Measurements from ENCODE around the gene FPR2. TPM values are rescaled to one million over a fixed set of nuclear protein-coding genes. Genes with fewer than 3 reads are reported as not detected.

FPR2 gene
- total RNA-seq, 4 donors from 2014 or later, result 0.26 to 1.00 TPM; not detected in 2

- no peak overlapping the region for H3K27ac ChIP-seq
- no peak for ATAC-seq
- H3K27me3 ChIP-seq, result peaks cover 11 to 18% (median 16%) of the 10 kb centered on the region in 3 donors
- intact Hi-C loops (cut with DNase I; ENCODE audit: low total_unique reads) (no loop called here), in situ Hi-C loops (cut with MboI; ENCODE audit: low sequenced_read_pairs in 4 of 4) (no loop called here)
- H3K36me3 ChIP-seq, result no peaks in the 10 kb centered on the region
- no peak for DNase-seq
- TF ChIP-seq POLR2A (IDR thresholded peaks at IDR 0.05), result no peak
- no peak for TF ChIP-seq CTCF (IDR thresholded peaks at IDR 0.05 in 4 of 5, conservative IDR thresholded peaks at IDR 0.05 in 1 of 5)
- no peak overlapping the region for H3K4me3 ChIP-seq
- no peaks in the 10 kb centered on the region for H3K9me3 ChIP-seq
- no peaks in the 10 kb centered on the region for H3K4me1 ChIP-seq
Measured at GRCh38 chr19:51714848-51715247, 46.1 kb upstream of the FPR2 start.

- ATAC-seq (no peak), DNase-seq (no peak)
- Histone ChIP-seq H3K36me3 (no peaks in the 10 kb centered on the region), H3K9me3 (no peaks in the 10 kb centered on the region), H3K4me3 (no peak overlapping the region), H3K4me1 (no peaks in the 10 kb centered on the region), H3K27me3 (peaks cover 12 to 25% (median 24%) of the 10 kb centered on the region in 3 donors), H3K27ac (no peak overlapping the region)
- intact Hi-C loops (cut with DNase I; ENCODE audit: low total_unique reads), result no loop called here
- TF ChIP-seq POLR2A (IDR thresholded peaks at IDR 0.05) (no peak), CTCF (IDR thresholded peaks at IDR 0.05 in 4 of 5, conservative IDR thresholded peaks at IDR 0.05 in 1 of 5) (no peak)
- in situ Hi-C loops (cut with MboI; ENCODE audit: low sequenced_read_pairs in 4 of 4), result no loop called here
Measured at GRCh38 chr19:51715850-51716249, 45.1 kb upstream of the FPR2 start.

DNA sequence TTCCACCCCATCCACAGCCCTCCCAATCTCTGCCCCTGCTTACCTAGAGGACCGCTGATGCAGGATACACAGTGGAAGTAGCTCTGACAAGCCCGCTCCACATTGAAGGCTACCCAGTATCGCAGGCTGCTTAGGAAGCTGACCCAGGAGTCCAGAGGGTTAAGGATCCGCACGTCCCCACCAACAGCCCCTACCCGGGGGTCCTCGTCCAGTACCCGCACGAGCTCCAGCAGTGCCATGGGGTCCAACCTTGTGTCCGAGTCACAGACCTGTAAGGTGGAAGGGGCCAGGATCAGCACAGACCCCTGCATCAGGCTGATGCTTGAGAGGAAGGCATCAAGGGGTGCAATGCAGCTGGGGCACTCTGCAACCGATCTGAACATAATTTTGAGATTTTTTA, 44.1 kb upstream of the FPR2 start:
- TF ChIP-seq POLR2A (IDR thresholded peaks at IDR 0.05) (no peak), CTCF (IDR thresholded peaks at IDR 0.05 in 4 of 5, conservative IDR thresholded peaks at IDR 0.05 in 1 of 5) (no peak)
- in situ Hi-C loops (cut with MboI; ENCODE audit: low sequenced_read_pairs in 4 of 4) (no loop called here), intact Hi-C loops (cut with DNase I; ENCODE audit: low total_unique reads) (no loop called here)
- DNase-seq (no peak), ATAC-seq (no peak)
- Histone ChIP-seq H3K4me1 (no peaks in the 10 kb centered on the region), H3K27me3 (peaks cover 20 to 27% (median 25%) of the 10 kb centered on the region in 3 donors), H3K4me3 (no peak overlapping the region), H3K27ac (no peak overlapping the region), H3K36me3 (no peaks in the 10 kb centered on the region), H3K9me3 (no peaks in the 10 kb centered on the region)

DNA sequence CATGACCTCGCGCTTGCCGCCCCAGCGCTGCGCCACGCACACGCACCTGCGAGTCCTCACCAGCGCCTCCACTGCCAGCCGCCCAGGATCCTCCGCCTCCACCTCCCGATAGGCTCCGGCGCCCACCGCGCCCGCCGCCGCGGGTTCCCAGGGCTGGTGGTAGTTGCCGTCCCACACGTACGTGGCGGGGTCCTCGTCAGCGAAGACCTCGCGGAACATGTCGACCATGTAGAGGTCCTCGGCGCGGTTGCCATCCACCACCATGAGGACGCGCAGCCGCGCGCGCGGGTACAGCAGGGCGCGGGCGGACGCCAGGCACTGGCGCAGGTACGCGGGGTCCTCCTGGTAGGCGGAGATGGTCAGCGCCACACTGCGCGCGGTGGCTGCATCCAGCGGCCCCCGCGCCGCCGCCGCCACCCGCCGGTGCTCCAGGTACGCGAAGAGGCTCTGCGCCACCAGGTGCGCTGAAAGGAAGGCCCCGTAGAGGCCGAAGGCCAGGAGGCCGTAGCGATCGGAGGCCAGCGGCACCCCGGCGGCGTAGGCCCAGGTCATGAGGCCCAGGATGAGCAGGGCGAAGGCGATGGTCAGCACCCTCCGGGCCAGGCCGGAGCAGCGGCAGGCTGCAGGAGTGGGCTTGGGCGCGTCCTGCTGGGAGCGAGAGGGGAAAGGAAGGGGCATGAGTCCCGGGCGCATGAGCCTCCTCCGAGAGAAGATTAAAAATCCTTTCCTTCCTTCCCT, 41.6 kb upstream of the FPR2 start:
- Histone ChIP-seq H3K9me3 (no peaks in the 10 kb centered on the region), H3K4me3 (no peak overlapping the region), H3K27ac (no peak overlapping the region), H3K27me3 (peaks cover 20 to 30% (median 25%) of the 10 kb centered on the region in 3 donors), H3K4me1 (no peaks in the 10 kb centered on the region), H3K36me3 (no peaks in the 10 kb centered on the region)
- no peak for TF ChIP-seq CTCF (IDR thresholded peaks at IDR 0.05 in 4 of 5, conservative IDR thresholded peaks at IDR 0.05 in 1 of 5)
- TF ChIP-seq POLR2A (IDR thresholded peaks at IDR 0.05), result no peak
- DNase-seq (no peak), ATAC-seq (no peak)
- in situ Hi-C loops (cut with MboI; ENCODE audit: low sequenced_read_pairs in 4 of 4) (no loop called here), intact Hi-C loops (cut with DNase I; ENCODE audit: low total_unique reads) (no loop called here)
